Measurements from ENCODE around the gene CLDND2.
"Not testable (repeated sequence)": the region's sequence is repeated elsewhere in the genome, so short reads cannot be mapped to it uniquely, and the experiment has no call there.

CLDND2 gene

DNA sequence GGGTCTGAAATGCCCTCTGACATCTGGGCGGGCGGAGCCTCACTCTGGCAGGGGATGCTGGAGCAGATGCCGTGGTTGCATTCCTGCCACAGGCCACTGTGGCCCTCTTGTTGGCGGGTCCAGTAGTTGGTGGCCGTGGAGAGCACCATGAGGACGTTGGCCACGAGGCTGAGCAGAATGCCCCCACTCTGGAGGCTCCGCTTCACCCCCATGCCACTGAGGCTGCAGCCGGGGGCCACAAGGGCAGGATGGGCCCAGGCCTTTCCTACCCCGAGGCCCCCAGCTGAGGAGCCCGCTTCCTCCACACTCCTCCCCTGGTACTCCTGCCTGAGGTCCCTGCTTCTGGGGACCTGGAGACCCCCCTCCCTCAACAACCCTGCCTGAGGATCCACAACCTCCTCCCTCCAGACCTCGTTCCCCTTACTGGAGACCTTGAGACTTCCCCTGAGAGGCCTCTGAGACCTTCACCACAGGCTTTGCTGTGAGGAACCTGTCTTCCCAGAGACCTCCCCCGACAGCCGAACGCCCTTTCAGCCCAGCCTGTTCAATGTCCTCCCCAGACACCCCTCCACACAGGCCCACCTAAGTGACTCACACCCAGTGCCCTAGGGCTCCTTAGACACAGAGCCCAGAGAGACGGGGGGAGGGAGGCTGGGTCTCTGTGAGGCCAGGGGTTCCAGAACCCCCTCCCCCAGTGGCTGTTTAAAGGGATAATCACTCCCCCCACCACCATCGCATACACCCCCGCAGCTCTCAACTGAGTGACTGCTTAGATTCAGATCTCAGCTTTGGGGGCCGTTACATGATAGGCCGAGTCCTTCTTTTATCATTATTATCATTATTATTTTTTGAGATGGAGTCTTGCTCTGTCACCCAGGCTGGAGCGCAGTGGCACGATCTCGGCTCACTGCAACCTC, at the start of gene CLDND2:
Gene CLDND2, minus strand, starts transcription at position 638 of the 917 bp plus-strand sequence. Its CDS starts 426 bp downstream, at position 212.
- peak in 2 of 56 donors; percentile 34 to 53 for DNase-seq

GRCh38 chr19:51417810-51418157, 49.0 kb upstream of the CLDND2 start:
- peak in 1 of 56 donors; percentile 28 for DNase-seq

DNA sequence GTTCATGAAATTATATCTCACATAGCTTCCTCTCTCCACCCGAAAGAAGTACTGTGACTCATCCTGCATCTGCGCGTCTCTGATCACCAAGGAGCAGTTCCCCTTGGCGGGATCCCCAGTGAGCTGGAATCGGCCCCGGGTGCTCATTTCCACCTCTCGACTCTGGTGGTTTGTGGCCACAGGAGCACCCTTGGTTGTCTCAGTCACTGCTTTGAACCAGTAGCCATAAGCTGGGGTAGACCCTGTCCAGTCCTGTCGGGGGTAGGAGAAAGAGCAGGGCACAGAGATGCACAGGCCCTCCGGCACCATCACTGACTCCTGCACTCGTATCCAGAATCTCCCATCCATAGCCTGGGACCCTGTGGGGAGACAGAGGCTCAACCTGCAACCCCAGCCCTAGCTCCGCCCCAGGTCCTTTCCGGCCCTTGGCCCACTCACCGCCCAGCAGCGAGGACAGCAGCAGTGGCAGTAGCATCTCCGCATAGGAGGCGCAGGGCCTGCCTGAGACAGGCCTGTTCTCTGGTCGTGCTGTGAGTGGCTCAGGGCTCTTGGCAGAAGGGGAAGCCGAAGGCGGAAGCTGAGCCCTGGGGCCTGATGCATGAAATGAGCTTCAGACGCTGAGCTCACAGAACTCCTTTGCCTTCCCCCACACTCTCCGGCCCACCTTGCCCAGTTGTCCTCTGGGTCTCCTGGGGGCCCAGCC, 48.5 kb upstream of the CLDND2 start, which contains the start of gene SIGLEC10:
Gene SIGLEC10, minus strand, starts transcription at position 536 of the 703 bp plus-strand sequence. Its CDS starts 61 bp downstream, at position 475.
- DNase-seq, result peak in 17 of 56 donors; percentile 2 to 34 (median 20)

GRCh38 chr19:51416422-51416821, 47.6 kb upstream of the CLDND2 start:
- not testable (repeated sequence) for DNase-seq

DNA sequence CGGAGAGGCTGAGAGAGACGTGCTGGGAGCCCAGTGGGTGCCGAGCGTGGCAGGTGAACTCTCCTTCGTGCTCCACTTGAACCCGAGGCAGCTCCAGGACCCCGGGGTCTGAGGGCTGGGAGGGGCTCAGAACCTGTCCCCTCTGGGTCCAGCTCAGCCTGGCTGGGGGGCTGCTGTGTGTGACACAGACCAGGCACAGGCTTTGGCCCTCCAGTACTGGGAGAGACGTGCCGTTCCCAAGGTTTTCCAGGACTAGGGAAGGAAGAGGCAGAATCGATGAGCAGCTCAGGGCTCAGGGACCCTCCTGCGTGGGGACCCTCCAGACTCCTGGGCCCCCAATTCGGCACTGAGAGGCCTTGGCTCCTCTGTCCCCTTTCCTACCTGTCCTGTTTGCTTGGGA, 46.4 kb upstream of the CLDND2 start:
- no peak for DNase-seq

DNA sequence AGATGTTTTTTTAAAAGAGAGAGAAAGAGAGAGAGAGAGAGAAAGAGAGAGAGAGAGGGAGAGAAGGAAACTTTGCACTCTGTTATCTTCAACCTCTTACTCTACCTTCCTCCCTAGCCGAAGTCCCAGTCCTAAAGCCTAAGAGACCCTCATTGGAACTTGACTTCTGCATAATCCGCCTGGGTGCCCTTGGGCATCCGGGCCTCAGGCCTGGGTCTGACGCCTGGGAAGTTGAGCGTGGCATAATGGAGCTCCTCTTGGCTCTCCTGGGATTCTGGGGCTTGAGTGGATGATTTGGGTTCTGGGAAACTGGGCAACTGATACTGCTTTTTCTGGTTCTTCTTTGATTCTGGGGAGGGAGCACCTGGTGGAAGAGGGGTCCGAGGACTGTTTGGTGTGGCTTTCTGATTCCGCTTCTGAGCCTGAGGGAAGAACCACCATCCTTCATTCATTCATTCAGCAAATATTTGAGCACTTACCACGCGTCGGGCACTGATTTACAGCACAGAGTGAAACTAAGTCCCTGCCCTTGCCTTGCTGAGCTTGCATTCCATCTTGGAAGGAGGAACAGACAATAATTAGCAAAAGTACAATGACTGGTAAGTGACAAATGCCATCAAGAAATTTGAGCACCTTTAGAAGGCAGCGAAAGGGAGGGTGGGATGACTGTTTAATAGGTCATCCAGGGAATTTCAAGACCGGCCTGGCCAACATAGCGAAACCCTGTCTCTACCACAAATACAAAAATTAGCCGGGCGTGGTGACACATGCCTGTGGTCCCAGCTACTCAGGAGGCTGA, 42.3 kb upstream of the CLDND2 start:
- DNase-seq, result no peak

GRCh38 chr19:51407511-51408131, 38.8 kb upstream of the CLDND2 start:
- DNase-seq, result peak in 1 of 56 donors; percentile 4

DNA sequence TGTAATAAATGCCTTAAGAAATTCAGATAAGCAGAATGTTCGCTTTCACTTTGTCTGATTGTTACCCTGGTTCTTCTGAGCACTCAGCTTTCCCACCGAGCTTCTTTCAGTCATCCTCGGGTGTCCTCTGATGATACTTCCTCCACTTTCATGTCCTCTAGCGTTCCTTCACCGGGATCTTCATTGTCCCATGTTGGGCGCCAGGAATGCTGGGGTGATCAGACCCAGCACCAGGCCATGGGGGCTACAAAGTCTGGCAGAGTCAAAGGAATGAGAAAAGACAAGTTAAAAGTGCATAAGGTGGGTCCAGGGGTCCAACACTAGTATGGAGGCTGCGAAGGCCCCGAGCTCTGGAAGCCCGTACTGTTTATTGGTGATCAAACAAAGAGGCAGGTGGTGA, 33.3 kb upstream of the CLDND2 start:
- DNase-seq, result no peak

DNA sequence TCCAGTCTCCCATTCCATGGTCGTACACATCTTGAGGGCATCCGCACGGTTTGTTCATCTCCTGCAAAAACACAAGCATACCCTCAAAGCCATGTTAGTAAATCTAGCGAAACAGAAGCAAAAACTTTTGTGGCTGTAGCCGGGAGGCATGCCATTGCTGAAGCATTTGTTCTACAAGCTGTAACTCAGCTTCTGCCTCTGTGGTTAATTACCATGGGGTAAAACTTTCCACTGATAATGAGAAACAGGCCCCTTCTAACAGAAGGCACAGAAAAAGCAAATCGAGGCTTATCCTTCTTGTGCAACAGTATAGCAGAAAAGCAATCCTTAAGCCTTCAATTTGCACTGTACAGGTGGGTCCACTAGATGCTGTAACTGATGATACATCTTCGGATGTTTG, 31.1 kb upstream of the CLDND2 start:
- DNase-seq, result not testable (repeated sequence)

- no peak for DNase-seq
Measured at GRCh38 chr19:51399231-51399630, 30.4 kb upstream of the CLDND2 start.

DNA sequence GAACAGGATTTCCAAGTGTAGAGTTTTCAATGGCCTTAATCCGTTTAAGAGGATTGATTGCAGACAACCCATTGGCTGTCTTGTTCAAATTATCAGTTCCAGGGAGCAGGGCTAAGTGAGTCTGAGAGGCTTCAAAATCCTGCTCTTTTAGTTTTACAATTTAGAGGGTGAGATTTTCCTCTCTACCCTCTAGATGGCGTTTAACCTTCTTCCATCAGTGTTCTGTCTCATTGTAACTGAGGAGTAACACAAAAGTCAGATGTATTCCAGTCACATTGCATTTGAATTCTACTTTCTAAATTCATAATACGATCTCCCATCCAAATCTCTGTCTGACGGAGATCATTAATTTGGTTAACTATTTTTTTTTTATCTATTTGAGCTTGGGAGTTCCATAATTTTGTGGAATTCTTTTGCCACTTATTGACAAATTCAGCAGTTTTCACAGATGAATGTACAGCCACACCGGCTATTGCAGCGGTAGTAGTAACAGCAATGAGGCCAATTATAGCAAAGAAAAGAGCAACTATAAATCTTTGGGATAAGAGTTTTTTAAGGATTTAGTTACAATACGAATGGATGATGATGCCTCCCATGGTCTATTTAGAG, 29.4 kb upstream of the CLDND2 start:
- DNase-seq, result no peak

GRCh38 chr19:51397453-51397852, 28.6 kb upstream of the CLDND2 start:
- DNase-seq, result not testable (repeated sequence)

GRCh38 chr19:51396175-51396574, 27.4 kb upstream of the CLDND2 start:
- no peak for DNase-seq

GRCh38 chr19:51394050-51394836, 25.4 kb upstream of the CLDND2 start:
- DNase-seq, result peak; percentile 33 to 97 (median 86)

GRCh38 chr19:51392701-51393100, 23.9 kb upstream of the CLDND2 start:
- DNase-seq, result no peak

GRCh38 chr19:51391073-51391611, 22.3 kb upstream of the CLDND2 start:
- no peak for DNase-seq

DNA sequence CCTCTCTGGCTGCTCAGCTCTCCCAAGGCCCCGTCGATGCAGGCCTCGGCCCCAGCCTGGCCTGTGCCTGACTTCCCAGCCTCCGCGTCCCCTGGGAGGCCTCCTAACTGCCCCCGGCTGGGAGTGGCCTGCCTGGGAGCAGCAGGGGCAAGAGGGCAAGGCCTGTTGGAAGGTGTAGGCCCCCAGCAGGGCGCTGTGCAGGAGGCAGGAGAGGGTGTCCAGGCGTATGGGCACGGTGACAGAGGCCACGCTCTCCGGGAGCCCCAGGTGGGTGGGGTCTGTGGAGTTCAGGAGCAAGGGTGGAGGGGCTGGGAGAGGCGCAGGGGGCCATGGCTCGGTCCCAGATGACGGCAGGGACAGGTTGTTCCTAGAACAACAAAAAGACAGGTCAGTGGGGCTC, 20.3 kb upstream of the CLDND2 start:
- no peak for DNase-seq

DNA sequence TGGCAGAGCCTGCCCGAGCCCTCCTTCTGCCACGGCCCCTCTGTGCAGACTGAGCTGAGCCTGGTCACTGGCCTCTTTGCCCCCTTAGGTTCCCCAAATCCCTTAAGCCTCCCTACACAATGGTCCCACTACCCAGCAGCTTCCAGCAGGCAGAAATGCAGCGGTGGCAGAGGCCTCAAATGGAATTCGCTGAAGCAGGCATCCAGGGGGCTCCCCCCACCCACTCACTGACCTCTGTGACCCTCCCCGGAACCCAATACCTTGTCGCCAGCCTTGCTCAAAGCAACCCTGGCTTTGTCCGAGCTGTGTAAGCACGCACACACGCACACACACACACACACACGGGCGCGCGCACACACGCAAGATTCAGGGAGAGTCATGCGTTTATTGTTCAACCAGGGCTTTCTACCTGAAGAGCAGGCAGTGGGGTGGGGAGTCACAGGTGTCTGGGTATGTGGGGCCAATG, 19.2 kb upstream of the CLDND2 start, which contains the start of gene LIM2:
Gene LIM2, minus strand, starts transcription at position 51 of the 466 bp plus-strand sequence. CDS start 531 bp downstream, outside the sequence.
- DNase-seq, result no peak

- DNase-seq, result no peak
Measured at GRCh38 chr19:51386882-51387520, 18.2 kb upstream of the CLDND2 start.

Data from nucleus accumbens (tissue), 56 donors.